HCT116 (cell line): ENCODE results near the gene GNA12.

Experiments
- EZH2 ChIP-seq: fragments of 200-600 bp; sonication (generic); IDR thresholded peaks from 2 replicates; pipeline ENCODE4 v1.6.1; 2017; ENCODE audit warnings: antibody characterized with exemption, mixed run types
- FOSL1 ChIP-seq: IDR thresholded peaks from 2 replicates; pipeline ENCODE4 v1.6.1; 2012; ENCODE audit warnings: low read depth
- POLR2A ChIP-seq: IDR thresholded peaks from 2 replicates; pipeline ENCODE4 v1.7.0; 2011; ENCODE audit warnings: borderline replicate concordance; ENCODE audit not compliant: insufficient read depth, insufficient read length; ENCODE audit errors: extremely low read depth
- POLR2AphosphoS5 ChIP-seq: IDR thresholded peaks from 2 replicates; pipeline ENCODE4 v1.6.1; 2011; ENCODE audit warnings: mild to moderate bottlenecking, low read depth, low read length, moderate library complexity
- RAD21 ChIP-seq: IDR thresholded peaks from 2 replicates; pipeline ENCODE4 v1.6.1; 2012; ENCODE audit warnings: low read depth, mild to moderate bottlenecking
- REST ChIP-seq: IDR thresholded peaks from 2 replicates; pipeline ENCODE4 v1.6.1; 2012; ENCODE audit warnings: low read depth
- SP1 ChIP-seq: IDR thresholded peaks from 2 replicates; pipeline ENCODE4 v1.6.1; 2012; ENCODE audit warnings: low read depth
- ZBTB33 ChIP-seq: IDR thresholded peaks from 2 replicates; pipeline ENCODE4 v1.6.1; 2011; ENCODE audit warnings: mild to moderate bottlenecking, low read length, moderate library complexity; ENCODE audit not compliant: insufficient replicate concordance; ENCODE audit errors: extremely low read depth
- ZFX ChIP-seq: fragments of 450-650 bp; IDR thresholded peaks from 2 replicates; pipeline ENCODE4 v1.6.1; 2017
- ZNF274 ChIP-seq: fragments of 200-500 bp; sonication (Bioruptor generic); IDR thresholded peaks from 2 replicates; pipeline ENCODE4 v1.6.1; 2014; ENCODE audit warnings: mild to moderate bottlenecking, low read depth, low read length, inconsistent platforms
- TF ChIP-seq, protein P1 (sequence below): IDR thresholded peaks from 2 replicates; pipeline ENCODE4 v1.6.1; 2012
- TF ChIP-seq, protein P2 (sequence below), 3 experiments: fragments of 200-600 bp in 1 of 3; sonication (generic) in 1 of 3; IDR thresholded peaks in 2 of 3; conservative IDR thresholded peaks in 1 of 3; 2 replicates each; pipeline ENCODE4 v1.5.1; 2012 to 2017; ENCODE audit warnings: low read depth in 2 of 3, low read length in 2 of 3, antibody characterized with exemption in 1 of 3, borderline replicate concordance in 1 of 3, control low read depth in 1 of 3, mild to moderate bottlenecking in 1 of 3, mixed read lengths in 1 of 3, mixed run types in 1 of 3, moderate library complexity in 1 of 3; ENCODE audit not compliant: insufficient read depth in 1 of 3

GRCh38 chr7:2726316-2727018 lies 117.6 kb downstream of the GNA12 start:
- TF ChIP-seq, protein P1, sequence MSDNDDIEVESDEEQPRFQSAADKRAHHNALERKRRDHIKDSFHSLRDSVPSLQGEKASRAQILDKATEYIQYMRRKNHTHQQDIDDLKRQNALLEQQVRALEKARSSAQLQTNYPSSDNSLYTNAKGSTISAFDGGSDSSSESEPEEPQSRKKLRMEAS = no peak
- TF ChIP-seq ZFX (no peak), ZNF274 (no peak), POLR2A (no peak), REST (no peak), POLR2AphosphoS5 (no peak), ZBTB33 (no peak), FOSL1 (no peak), RAD21 (no peak), SP1 (no peak), EZH2 (no peak)
- TF ChIP-seq, protein P2, sequence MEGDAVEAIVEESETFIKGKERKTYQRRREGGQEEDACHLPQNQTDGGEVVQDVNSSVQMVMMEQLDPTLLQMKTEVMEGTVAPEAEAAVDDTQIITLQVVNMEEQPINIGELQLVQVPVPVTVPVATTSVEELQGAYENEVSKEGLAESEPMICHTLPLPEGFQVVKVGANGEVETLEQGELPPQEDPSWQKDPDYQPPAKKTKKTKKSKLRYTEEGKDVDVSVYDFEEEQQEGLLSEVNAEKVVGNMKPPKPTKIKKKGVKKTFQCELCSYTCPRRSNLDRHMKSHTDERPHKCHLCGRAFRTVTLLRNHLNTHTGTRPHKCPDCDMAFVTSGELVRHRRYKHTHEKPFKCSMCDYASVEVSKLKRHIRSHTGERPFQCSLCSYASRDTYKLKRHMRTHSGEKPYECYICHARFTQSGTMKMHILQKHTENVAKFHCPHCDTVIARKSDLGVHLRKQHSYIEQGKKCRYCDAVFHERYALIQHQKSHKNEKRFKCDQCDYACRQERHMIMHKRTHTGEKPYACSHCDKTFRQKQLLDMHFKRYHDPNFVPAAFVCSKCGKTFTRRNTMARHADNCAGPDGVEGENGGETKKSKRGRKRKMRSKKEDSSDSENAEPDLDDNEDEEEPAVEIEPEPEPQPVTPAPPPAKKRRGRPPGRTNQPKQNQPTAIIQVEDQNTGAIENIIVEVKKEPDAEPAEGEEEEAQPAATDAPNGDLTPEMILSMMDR (IDR thresholded peaks at IDR 0.05 in 2 of 3, conservative IDR thresholded peaks at IDR 0.05 in 1 of 3; ENCODE audit: borderline replicate concordance in 1 of 3, insufficient read depth in 1 of 3, low read depth in 2 of 3, low read length in 2 of 3) = no peak
